GM12874 (cell line): Measurements from ENCODE around the gene ADCY5.

Experiments used
- TF ChIP-seq, protein P1 (sequence below): IDR thresholded peaks from 2 replicates; pipeline ENCODE4 v1.5.1; 2011; ENCODE audit warnings: low read depth, mild to moderate bottlenecking, control low read depth, low read length, moderate library complexity; ENCODE audit not compliant: insufficient read depth

The ADCY5 gene

DNA sequence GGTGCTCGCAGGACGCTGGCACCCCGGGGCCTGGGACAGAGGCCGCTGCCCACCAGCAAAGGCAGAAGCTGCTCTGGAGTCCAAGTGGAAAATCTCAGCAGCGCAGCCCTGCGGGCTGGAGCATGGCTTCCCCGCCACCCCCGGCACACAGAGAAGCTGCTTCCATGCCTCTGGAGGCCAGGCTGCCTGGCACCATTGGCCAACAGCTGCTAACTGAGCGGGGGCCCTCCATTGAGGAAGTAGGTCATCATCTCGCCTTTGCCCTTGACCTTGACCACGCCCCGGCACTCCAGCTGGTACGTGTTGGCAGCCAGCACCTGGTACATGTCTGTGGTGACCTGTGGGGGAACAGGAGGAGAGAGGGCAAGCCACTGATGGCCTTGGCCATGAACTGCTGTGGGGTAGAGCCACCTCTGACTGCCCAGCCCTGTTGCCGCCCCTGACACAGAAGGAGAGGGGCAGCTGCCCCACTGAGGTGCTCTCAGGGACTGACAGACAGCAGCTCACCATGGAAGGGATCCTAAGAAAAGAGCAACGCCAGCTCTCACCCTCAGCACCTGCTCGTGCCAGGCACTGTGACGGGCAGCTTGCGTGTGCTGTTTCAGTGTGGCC is 164.4 kb downstream of the ADCY5 start:
- TF ChIP-seq, protein P1, sequence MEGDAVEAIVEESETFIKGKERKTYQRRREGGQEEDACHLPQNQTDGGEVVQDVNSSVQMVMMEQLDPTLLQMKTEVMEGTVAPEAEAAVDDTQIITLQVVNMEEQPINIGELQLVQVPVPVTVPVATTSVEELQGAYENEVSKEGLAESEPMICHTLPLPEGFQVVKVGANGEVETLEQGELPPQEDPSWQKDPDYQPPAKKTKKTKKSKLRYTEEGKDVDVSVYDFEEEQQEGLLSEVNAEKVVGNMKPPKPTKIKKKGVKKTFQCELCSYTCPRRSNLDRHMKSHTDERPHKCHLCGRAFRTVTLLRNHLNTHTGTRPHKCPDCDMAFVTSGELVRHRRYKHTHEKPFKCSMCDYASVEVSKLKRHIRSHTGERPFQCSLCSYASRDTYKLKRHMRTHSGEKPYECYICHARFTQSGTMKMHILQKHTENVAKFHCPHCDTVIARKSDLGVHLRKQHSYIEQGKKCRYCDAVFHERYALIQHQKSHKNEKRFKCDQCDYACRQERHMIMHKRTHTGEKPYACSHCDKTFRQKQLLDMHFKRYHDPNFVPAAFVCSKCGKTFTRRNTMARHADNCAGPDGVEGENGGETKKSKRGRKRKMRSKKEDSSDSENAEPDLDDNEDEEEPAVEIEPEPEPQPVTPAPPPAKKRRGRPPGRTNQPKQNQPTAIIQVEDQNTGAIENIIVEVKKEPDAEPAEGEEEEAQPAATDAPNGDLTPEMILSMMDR, result no peak

DNA sequence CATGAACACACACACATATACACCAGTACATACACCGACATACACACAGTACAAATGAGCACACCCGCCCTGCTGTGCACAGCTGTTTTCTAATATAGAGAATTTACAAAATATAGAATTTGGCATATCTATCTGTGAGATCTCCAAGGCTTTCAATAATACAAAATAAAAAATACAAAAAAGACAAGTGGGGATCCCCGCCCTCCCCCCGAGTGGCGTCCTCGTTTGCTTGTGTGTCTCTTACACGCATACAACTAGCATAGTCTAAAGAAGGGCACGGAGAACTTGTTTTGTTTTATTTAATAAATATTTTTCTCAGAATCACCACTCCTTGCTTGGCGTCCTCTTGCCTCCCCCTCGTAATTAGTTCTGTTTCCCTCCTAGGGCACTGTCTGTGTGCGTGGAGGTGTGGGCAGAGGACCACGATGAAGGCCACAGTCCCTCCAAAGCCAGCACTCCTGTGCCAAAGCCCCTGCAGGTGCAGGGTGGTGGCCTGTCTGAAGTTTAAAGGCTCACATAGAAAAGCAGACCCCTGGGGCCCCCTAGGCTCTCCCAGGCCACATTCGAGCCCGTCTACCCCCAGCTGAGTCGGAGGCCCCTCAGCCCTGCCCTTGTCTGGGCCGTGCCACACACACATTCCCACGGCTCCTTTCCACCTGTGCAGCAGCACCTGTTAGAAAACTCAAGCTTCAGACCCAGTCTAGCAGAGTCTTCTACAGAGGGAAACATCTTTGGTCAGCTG is 165.1 kb downstream of the ADCY5 start:
- TF ChIP-seq, protein P1, result no peak

- TF ChIP-seq, protein P1, result no peak
Measured at GRCh38 chr3:123283074-123283473, 165.8 kb downstream of the ADCY5 start.

DNA sequence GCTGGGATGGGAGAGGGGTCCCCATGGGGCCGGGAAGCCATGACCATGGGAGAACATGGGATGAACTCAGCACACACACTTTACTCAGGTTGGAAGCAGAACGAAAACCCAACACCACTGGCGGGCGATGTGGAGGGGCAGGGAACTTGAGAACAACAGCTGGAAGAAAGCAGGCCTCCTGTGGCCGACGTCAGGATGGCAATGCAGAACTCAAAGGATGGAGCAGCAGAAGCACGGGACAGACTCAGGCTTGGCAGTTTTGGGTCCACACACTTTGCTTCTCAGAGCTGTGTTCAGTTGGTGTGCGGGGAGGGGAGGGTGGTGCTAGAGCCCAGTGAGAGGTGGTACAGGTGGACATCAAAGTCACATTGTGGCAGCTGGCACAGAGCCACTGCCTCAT is 166.4 kb downstream of the ADCY5 start:
- TF ChIP-seq, protein P1, result no peak

DNA sequence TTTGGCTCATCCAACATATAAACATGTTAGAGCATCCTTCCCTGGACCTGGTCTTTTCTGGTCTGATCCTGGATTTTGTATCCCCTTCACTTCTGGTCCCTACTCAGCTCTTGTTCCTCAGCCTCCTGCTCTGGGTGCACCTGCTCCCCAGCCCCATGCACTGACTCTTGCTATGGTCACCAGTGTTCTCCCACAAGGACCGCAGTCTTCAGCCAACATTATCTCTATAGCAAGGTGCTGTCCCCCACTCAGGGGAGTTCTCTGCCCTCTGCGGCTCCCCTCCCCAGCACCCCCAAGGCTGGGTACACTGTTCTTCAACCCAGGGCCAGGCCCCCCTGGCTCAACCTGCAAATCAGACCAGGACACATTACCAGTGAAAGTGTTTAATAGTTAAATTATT is 167.0 kb downstream of the ADCY5 start:
- TF ChIP-seq, protein P1, result no peak

DNA sequence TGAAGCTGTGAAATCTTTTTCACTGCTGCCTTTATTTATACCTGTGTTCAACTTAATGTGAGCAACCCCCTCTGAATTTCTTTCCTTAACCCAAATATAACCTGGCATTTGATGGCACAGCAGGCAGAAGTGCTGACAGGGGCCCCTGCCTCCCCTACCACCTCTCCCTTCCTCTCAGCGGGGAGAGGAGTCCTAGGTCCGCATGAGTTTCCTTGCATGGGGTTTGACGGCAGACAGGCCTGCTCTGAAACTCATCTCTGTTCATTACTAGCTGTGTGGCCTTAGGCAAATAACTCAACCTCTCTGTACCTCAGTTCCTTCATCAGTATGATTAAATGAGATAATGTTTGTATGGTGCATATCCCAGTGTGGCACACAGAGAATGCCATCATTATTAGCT is 167.5 kb downstream of the ADCY5 start:
- TF ChIP-seq, protein P1, result no peak

DNA sequence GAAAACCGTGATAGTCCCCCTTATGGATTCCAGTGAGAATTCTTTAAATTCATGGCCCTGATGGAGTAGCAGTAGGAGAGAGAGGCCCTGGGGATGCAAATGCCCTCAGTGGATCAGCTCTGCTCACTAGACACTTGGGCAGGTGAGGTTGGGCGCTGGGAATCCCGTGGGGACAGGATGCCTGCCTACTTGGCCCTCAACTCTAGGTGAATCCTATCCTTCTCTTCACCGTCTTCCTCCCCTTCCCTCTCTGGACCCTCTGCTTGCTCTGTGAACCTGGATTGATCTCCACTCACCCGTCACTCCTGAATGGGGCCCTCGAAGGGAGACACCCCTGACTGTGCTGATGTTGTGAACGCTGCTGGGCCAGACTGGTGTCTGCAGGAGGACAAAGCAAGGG is 169.8 kb downstream of the ADCY5 start:
- TF ChIP-seq, protein P1, result no peak
